CD14-positive monocyte (primary cell): ENCODE measurements around the gene CARMIL1. TPM values are rescaled to one million over a fixed set of nuclear protein-coding genes. Genes with fewer than 3 reads are reported as not detected.
A peak's percentile ranks its signal among the peaks of the same experiment; 100 is the strongest.

Experiments used
- DNase-seq, 3 donors: peaks; one replicate each; pipeline ENCODE4 v3.0.0-alpha.2; 2011 to 2022
- H2AFZ ChIP-seq: 2 replicates; pipeline ENCODE4 v1.6.0; 2012; ENCODE audit warnings: mild to moderate bottlenecking, low read depth, low read length, inconsistent platforms; ENCODE audit not compliant: insufficient read depth, poor library complexity, severe bottlenecking
- H3K27ac ChIP-seq, 2 donors: 1 replicate in 1 of 2; 2 replicates in 1 of 2; pipeline ENCODE4 v1.5.1; 2012 to 2013; ENCODE audit warnings: low read length in 2 of 2, control low read depth in 1 of 2, inconsistent platforms in 1 of 2, low read depth in 1 of 2, mild to moderate bottlenecking in 1 of 2
- H3K27me3 ChIP-seq, 2 donors: one replicate each; pipeline versions ENCODE4 v1.6.0 to v1.6.1; 2011 to 2013; ENCODE audit warnings: low read length in 2 of 2; ENCODE audit not compliant: control insufficient read depth in 2 of 2, insufficient read depth in 2 of 2
- H3K36me3 ChIP-seq, 2 donors: replicated peaks in 1 of 2; 1 replicate in 1 of 2; 2 replicates in 1 of 2; pipeline versions ENCODE4 v1.5.1 to v1.6.1; 2012 to 2013; ENCODE audit warnings: low read length in 2 of 2, control low read depth in 1 of 2, inconsistent platforms in 1 of 2, mild to moderate bottlenecking in 1 of 2; ENCODE audit not compliant: insufficient read depth in 2 of 2, control insufficient read depth in 1 of 2
- H3K4me1 ChIP-seq, 2 donors: 1 replicate in 1 of 2; 2 replicates in 1 of 2; pipeline versions ENCODE4 v1.5.1 to v1.6.1; 2012 to 2013; ENCODE audit warnings: low read length in 2 of 2, control low read depth in 1 of 2, inconsistent platforms in 1 of 2, mild to moderate bottlenecking in 1 of 2, moderate library complexity in 1 of 2; ENCODE audit not compliant: insufficient read depth in 2 of 2, control insufficient read depth in 1 of 2
- H3K4me2 ChIP-seq: replicated peaks from 2 replicates; pipeline ENCODE3; 2012; ENCODE audit warnings: low read length, moderate library complexity, mild to moderate bottlenecking; ENCODE audit not compliant: poor library complexity, severe bottlenecking; ENCODE audit errors: extremely low read depth
- H3K4me3 ChIP-seq, 3 experiments: fragments of 200-600 bp in 1 of 3; sonication (generic) in 1 of 3; replicated peaks in 1 of 3; 1 replicate in 2 of 3; 2 replicates in 1 of 3; pipeline ENCODE4 v1.5.1; 2011 to 2013; ENCODE audit warnings: low read length in 3 of 3, mild to moderate bottlenecking in 3 of 3, control low read depth in 2 of 3, low read depth in 2 of 3, inconsistent platforms in 1 of 3, moderate library complexity in 1 of 3
- H3K79me2 ChIP-seq: 2 replicates; pipeline ENCODE4 v1.6.0; 2012; ENCODE audit warnings: mild to moderate bottlenecking, control low read depth, inconsistent platforms, low read length, moderate library complexity; ENCODE audit not compliant: insufficient read depth
- H3K9ac ChIP-seq: 2 replicates; pipeline ENCODE4 v1.6.0; 2017; ENCODE audit warnings: low read length, mild to moderate bottlenecking; ENCODE audit not compliant: insufficient read depth, poor library complexity, severe bottlenecking
- H3K9me3 ChIP-seq, 2 donors: replicated peaks in 1 of 2; 1 replicate in 1 of 2; 2 replicates in 1 of 2; pipeline versions ENCODE4 v1.5.1 to v1.6.1; 2012 to 2013; ENCODE audit warnings: low read length in 2 of 2, control low read depth in 1 of 2; ENCODE audit not compliant: control insufficient read depth in 1 of 2, insufficient read depth in 1 of 2
- H4K20me1 ChIP-seq: 2 replicates; pipeline ENCODE4 v1.6.0; 2012; ENCODE audit warnings: mild to moderate bottlenecking, low read length, control low read depth, moderate library complexity; ENCODE audit not compliant: insufficient read depth
- H3K27ac Mint-ChIP-seq, 7 donors: one replicate each; pipeline ENCODE4 v1.8.0; 2020; ENCODE audit warnings: mild to moderate bottlenecking in 7 of 7, mixed read lengths in 7 of 7, moderate library complexity in 6 of 7, inconsistent platforms in 2 of 7
- H3K27me3 Mint-ChIP-seq, 3 donors: one replicate each; pipeline ENCODE4 v1.8.0; 2021 to 2022; ENCODE audit warnings: low read depth in 3 of 3, mild to moderate bottlenecking in 3 of 3, mixed read lengths in 3 of 3, moderate library complexity in 3 of 3, inconsistent platforms in 1 of 3
- H3K36me3 Mint-ChIP-seq, 2 donors: one replicate each; pipeline ENCODE4 v1.8.0; 2020; ENCODE audit warnings: mixed read lengths in 2 of 2, inconsistent platforms in 1 of 2, mild to moderate bottlenecking in 1 of 2
- H3K4me1 Mint-ChIP-seq: one replicate; pipeline ENCODE4 v1.8.0; 2020; ENCODE audit warnings: mild to moderate bottlenecking, mixed read lengths
- H3K4me3 Mint-ChIP-seq, 2 donors: one replicate each; pipeline ENCODE4 v1.8.0; 2020; ENCODE audit warnings: mild to moderate bottlenecking in 2 of 2, mixed read lengths in 2 of 2, moderate library complexity in 1 of 2
- H3K9me3 Mint-ChIP-seq, 7 donors: one replicate each; pipeline ENCODE4 v1.8.0; 2020 to 2022; ENCODE audit warnings: mixed read lengths in 7 of 7, mild to moderate bottlenecking in 6 of 7, moderate library complexity in 6 of 7, inconsistent platforms in 2 of 7
- CTCF ChIP-seq: fragments of 200-600 bp; IDR thresholded peaks from one replicate; pipeline ENCODE4 v1.8.0; 2022; ENCODE audit warnings: antibody characterized with exemption, mild to moderate bottlenecking
- WGBS: methylation state at CpG from one replicate; pipeline ENCODE4 v1.1.5; 2013; ENCODE audit warnings: missing lambda C conversion rate; ENCODE audit not compliant: insufficient coverage; 5-methylcytosine and 5-hydroxymethylcytosine counted together
- intact Hi-C, 2 donors: fragments of 100-400 bp; cut with micrococcal nuclease; formaldehyde crosslinking; loops; one replicate each; pipeline versions ENCODE4 v1.15.0 to v1.15.1; 2023
- polyA plus RNA-seq, 3 donors: library from polyadenylated mRNA; depleted of rRNA in 1 of 3; unstranded in 2 of 3; stranded (reverse) in 1 of 3; fragments of 300-500 nt in 2 of 3; fragments of >200 nt in 1 of 3; fragmentation: Illumina TruSeq in 2 of 3; gene quantifications; 1 replicate in 2 of 3; 2 replicates in 1 of 3; pipeline ENCODE4 v1.2.3, GENCODE V29; 2012 to 2021

CARMIL1 gene
- polyA plus RNA-seq, 3 donors, result 0.30 to 0.49 (median 0.41) TPM

DNA sequence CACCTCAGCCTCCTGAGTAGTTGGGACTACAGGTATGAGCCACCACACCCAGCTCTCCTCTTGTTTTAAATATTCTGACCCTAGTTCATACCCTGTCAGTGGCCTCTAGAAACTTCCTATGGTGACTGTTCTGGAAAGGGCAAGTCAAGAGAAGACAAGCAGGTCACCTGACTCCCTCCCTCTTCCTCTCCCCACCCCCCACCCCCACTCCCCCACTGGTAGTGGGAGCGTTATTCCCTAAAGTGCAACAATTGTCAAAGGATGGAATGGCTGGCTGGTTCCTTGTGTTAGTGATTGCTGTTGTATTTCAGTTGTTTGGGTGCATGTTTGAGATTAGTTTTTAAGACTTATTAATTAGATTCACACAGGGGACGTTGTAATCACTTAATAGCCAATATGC is 136.1 kb downstream of the CARMIL1 start:
- H3K4me1 Mint-ChIP-seq, result peaks cover 10% of the 10 kb centered on the region
- Histone ChIP-seq H3K79me2 (no peaks in the 10 kb centered on the region), H3K9ac (no peak overlapping the region), H3K4me2 (no peak overlapping the region), H2AFZ (no peak overlapping the region), H3K4me3 (no peak overlapping the region), H3K27me3 (no peaks in the 10 kb centered on the region), H3K4me1 (no peaks in the 10 kb centered on the region), H3K36me3 (peaks cover 12 to 13% of the 10 kb centered on the region in 2 donors), H4K20me1 (peaks cover 5% of the 10 kb centered on the region), H3K9me3 (no peaks in the 10 kb centered on the region), H3K27ac (no peak overlapping the region)
- intact Hi-C loops, result no loop called here
- peaks cover 0 to 4% (median 0%) of the 10 kb centered on the region in 7 donors for H3K9me3 Mint-ChIP-seq
- no peak for TF ChIP-seq CTCF
- DNase-seq, result no peak
- H3K36me3 Mint-ChIP-seq, result peaks cover 10 to 37% of the 10 kb centered on the region in 2 donors
- peak overlapping the region in 1 of 7 donors; percentile 28 for H3K27ac Mint-ChIP-seq
- no CpG with 5 or more reads among the region's 2 CpGs for WGBS
- H3K4me3 Mint-ChIP-seq, result no peak overlapping the region
- H3K27me3 Mint-ChIP-seq, result no peaks in the 10 kb centered on the region

GRCh38 chr6:25415701-25416100 is 136.5 kb downstream of the CARMIL1 start:
- no peak overlapping the region for H3K9ac ChIP-seq
- Mint-ChIP-seq H3K4me3 (no peak overlapping the region), H3K9me3 (peaks cover 0 to 6% (median 0%) of the 10 kb centered on the region in 7 donors), H3K27ac (no peak overlapping the region), H3K36me3 (peaks cover 14 to 40% of the 10 kb centered on the region in 2 donors), H3K27me3 (no peaks in the 10 kb centered on the region), H3K4me1 (peaks cover 8% of the 10 kb centered on the region)
- TF ChIP-seq CTCF, result no peak
- intact Hi-C loops, result no loop called here
- no peaks in the 10 kb centered on the region for H3K4me1 ChIP-seq
- H3K4me3 ChIP-seq, result no peak overlapping the region
- H3K9me3 ChIP-seq, result no peaks in the 10 kb centered on the region
- H4K20me1 ChIP-seq, result peaks cover 5% of the 10 kb centered on the region
- no peak overlapping the region for H2AFZ ChIP-seq
- DNase-seq, result no peak
- H3K79me2 ChIP-seq, result no peaks in the 10 kb centered on the region
- H3K27me3 ChIP-seq, result no peaks in the 10 kb centered on the region
- WGBS, result 67% methylated on average over 3 of the region's 4 CpGs
- H3K27ac ChIP-seq, result no peak overlapping the region
- H3K4me2 ChIP-seq, result no peak overlapping the region
- peaks cover 14 to 15% of the 10 kb centered on the region in 2 donors for H3K36me3 ChIP-seq
